ENCODE measurements around the gene HPX.

The HPX gene

DNA sequence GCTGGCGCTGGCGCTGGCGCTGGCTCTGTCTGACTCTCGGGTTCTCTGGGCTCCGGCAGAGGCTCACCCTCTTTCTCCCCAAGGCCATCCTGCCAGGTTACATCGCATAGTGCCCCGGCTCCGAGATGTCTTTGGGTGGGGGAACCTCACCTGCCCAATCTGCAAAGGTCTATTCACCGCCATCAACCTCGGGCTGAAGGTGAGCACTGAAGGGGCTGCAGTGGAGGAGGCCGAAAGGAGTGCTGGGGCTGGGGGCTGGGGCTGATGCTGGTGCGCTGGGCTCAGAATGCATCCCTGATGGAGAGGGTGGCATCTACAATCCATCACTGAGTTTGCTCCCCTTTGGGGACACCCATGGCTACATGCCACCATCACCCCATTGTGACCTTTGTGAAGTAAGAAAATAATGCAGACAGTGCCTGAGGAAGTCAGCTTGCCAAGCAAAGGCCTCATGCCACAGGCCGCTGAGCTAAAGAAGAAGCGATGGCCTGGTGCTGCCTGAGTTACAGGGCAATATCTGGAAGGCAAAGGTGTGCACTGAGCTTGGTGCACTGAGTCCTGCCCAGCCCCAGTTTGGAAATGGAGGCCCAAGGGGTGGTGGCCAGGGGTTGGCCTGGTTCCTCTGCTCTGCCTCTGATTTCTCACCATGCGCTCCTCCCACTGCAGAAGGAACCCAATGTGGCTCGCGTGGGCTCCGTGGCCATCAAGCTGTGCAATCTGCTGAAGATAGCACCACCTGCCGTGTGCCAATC, 49.9 kb downstream of the HPX start:
- TF ChIP-seq, protein P1, sequence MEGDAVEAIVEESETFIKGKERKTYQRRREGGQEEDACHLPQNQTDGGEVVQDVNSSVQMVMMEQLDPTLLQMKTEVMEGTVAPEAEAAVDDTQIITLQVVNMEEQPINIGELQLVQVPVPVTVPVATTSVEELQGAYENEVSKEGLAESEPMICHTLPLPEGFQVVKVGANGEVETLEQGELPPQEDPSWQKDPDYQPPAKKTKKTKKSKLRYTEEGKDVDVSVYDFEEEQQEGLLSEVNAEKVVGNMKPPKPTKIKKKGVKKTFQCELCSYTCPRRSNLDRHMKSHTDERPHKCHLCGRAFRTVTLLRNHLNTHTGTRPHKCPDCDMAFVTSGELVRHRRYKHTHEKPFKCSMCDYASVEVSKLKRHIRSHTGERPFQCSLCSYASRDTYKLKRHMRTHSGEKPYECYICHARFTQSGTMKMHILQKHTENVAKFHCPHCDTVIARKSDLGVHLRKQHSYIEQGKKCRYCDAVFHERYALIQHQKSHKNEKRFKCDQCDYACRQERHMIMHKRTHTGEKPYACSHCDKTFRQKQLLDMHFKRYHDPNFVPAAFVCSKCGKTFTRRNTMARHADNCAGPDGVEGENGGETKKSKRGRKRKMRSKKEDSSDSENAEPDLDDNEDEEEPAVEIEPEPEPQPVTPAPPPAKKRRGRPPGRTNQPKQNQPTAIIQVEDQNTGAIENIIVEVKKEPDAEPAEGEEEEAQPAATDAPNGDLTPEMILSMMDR (conservative IDR thresholded peaks at IDR 0.05; ENCODE audit: low read length): no peak
- H3K4me3 ChIP-seq (ENCODE audit: low read length): peak overlapping the region; percentile 82
- DNase-seq (ENCODE audit: low read depth): no peak

DNA sequence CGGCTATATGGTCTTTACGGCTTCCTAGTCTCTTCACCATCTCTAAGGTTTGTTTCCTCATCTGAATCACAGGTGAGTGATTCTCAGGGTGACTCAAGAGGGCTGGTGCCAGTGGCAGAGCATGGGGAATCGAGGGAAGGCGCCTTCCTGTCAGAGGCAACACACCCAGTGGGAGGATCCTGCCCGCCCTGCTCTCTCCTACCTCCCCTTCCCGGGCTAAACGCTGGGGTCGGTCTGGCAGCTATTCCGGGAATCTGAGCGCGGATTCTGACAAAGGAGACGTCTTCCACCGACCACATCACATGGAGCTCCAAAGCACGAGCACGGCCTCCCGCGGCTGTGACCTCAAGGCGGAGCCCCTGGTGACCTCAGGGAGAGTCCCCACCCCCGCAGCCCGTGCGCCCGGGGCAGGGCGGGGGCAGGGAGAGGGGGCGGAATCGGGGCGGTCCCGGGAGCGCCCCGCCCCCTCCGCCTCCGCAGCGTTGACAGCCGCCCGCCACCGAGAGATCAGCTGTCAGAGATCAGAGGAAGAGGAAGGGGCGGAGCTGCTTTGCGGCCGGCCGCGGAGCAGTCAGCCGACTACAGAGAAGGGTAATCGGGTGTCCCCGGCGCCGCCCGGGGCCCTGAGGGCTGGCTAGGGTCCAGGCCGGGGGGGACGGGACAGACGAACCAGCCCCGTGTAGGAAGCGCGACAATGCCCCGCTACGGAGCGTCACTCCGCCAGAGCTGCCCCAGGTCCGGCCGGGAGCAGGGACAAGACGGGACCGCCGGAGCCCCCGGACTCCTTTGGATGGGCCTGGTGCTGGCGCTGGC, 50.7 kb downstream of the HPX start, which contains the start of gene SMPD1:
Gene SMPD1, plus strand, starts transcription at position 570 of the 813 bp plus-strand sequence. Its CDS starts 125 bp downstream, at position 695.
- TF ChIP-seq, protein P1 (conservative IDR thresholded peaks at IDR 0.05; ENCODE audit: low read length): no peak
- peak; percentile 74 for DNase-seq (ENCODE audit: low read depth)
- H3K4me3 ChIP-seq (ENCODE audit: low read length): peak within 1 kb of the TSS; percentile 82

DNA sequence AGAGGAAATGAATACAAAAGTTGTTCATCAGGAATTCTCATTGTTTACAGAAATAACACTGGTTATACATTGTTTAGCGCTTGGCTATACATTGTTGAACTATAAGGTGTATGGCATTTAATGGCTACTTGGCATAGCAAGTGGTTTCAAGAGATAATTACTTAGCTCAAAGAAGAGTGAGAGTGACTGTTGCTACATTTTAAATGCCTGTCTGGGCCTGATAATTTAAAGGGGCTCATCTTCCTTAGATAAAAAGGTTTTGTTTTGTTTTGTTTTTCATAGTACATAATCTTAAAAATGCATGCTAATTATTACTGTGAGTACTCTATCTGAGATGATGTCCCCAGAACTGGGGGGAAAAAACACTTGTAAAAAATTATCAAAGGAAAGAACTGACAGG, 52.0 kb downstream of the HPX start:
- TF ChIP-seq, protein P1 (conservative IDR thresholded peaks at IDR 0.05; ENCODE audit: low read length): no peak
- DNase-seq (ENCODE audit: low read depth): no peak
- H3K4me3 ChIP-seq (ENCODE audit: low read length): no peak overlapping the region

DNA sequence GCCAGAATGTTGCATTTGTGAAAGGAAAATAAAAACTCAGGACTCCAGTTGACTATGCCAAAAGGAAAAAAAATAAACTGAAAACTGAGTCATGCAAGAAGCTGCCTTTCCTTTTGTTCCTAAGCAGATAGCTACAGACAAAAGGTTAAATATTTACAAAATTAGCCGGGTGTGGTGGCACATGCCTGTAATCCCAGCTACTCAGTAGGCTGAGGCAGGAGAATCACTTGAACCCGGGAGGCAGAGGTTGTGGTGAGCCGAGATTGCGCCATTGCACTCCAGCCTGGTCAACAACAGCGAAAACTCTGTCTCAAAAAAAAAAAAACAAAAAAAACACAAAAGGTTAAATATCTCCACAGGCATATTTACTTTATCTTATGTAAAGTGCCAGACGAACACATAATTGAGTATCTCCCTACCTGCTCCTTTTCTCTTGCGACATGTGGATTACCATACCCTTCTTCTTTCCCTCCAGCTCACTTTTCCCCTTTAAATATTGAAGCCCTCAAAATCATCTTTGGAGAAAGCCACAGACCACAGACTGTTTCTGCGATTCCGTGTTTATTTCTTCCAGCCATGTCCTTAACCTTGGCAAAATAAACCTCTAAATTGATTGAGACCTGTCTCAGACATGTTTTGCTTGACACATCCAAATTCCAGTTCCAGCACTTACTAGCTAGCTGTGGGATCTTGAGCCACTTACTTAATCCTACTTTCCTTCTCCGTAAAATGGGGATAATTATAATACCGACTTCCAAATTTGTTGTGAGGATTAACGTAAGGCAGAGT, 52.8 kb downstream of the HPX start:
- no peak overlapping the region for H3K4me3 ChIP-seq (ENCODE audit: low read length)
- TF ChIP-seq, protein P1 (conservative IDR thresholded peaks at IDR 0.05; ENCODE audit: low read length): no peak
- DNase-seq (ENCODE audit: low read depth): no peak

DNA sequence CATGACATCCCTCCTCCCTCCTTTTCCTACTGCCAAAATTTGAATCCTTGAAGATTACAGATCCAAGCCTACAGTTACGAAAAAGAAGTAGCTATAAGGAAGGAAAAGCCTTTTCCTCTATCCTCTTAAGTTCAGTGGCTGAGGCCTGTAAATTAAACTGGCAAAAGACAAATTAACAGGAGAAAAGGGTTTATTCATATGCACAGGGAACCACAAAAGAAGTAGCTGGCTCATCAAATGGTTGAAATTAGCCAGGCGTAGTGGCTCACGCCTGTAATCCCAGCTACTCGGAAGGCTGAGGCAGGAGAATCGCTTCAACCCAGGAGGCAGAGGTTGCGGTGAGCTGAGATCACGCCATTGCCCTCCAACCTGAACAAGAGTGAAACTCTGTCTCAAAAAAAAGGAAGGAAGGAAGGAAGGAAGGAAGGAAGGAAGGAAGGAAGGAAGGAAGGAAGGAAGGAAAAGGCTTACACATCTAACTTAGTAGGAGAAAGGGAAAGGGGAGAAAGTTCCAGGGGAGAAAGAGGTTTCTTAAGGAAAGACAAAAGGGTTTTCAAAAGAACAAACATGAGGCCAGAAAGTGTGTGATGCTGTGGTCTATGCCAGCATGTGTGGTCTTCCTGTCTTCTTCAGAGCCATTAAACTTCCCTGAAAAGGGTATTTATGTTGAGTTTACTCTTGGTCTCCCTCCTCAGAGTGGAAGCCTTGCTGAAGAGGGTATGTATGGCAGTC, 55.6 kb downstream of the HPX start:
- no peak overlapping the region for H3K4me3 ChIP-seq (ENCODE audit: low read length)
- DNase-seq (ENCODE audit: low read depth): no peak
- TF ChIP-seq, protein P1 (conservative IDR thresholded peaks at IDR 0.05; ENCODE audit: low read length): no peak
